Cardiac septum (tissue), 1 donor: Measurements from ENCODE around the gene THTPA. TPM values are rescaled to one million over a fixed set of nuclear protein-coding genes. Genes with fewer than 3 reads are reported as not detected.
"Not testable (repeated sequence)": the region's sequence is repeated elsewhere in the genome, so short reads cannot be mapped to it uniquely, and the experiment has no call there.

Experiments used
- DNase-seq: peaks from one replicate; pipeline ENCODE4 v3.0.0-alpha.2; 2020; ENCODE audit warnings: low spot score
- intact Hi-C: fragments of 100-400 bp; cut with DNase I; formaldehyde crosslinking; loops from one replicate; pipeline ENCODE4 v1.14.0; 2022
- total RNA-seq: library from RNA; stranded (reverse); fragmentation: NEBNext Ultra II Directional; extraction: Animal tissue kit (Norgen Biotek cat#: 25700); gene quantifications from one replicate; pipeline ENCODE4 v1.2.1, GENCODE V29; 2021
- donor health status: DM: no; HTN: no; CAD: no.

Gene THTPA
- total RNA-seq, 1 donor from 2014 or later, result 17.5 TPM

- intact Hi-C loops, result no loop called here
- no peak for DNase-seq
Observed at GRCh38 chr14:23602181-23603095, 46.4 kb downstream of the THTPA start.

GRCh38 chr14:23603103-23603502, 47.0 kb downstream of the THTPA start:
- no peak for DNase-seq
- intact Hi-C loops, result no loop called here

- DNase-seq, result no peak
- intact Hi-C loops, result no loop called here
Observed at GRCh38 chr14:23604148-23604547, 48.1 kb downstream of the THTPA start.

- intact Hi-C loops, result no loop called here
Observed at GRCh38 chr14:23604675-23605170, 48.7 kb downstream of the THTPA start.

GRCh38 chr14:23605931-23606585, 50.0 kb downstream of the THTPA start:
- intact Hi-C loops, result no loop called here

More at GRCh38 chr14:23604675-23605170, 48.7 kb downstream of the THTPA start:
- DNase-seq, result no peak

GRCh38 chr14:23608454-23608853, 52.4 kb downstream of the THTPA start:
- DNase-seq, result no peak
- intact Hi-C loops, result no loop called here

More at GRCh38 chr14:23605931-23606585, 50.0 kb downstream of the THTPA start:
- no peak for DNase-seq

GRCh38 chr14:23609001-23609400, 52.9 kb downstream of the THTPA start:
- intact Hi-C loops, result no loop called here
- no peak for DNase-seq

GRCh38 chr14:23609411-23610089, 53.5 kb downstream of the THTPA start:
- DNase-seq, intact Hi-C loops: not testable (repeated sequence)

Other genes starting within 250 kb of the THTPA start
- gene BCL2L2, start 249.4 kb upstream of the THTPA start, total RNA-seq, result 48.2 TPM
- gene PABPN1, start 234.8 kb upstream of the THTPA start, total RNA-seq, result 82.9 TPM
- 10.6 TPM for gene SLC22A17, start 203.4 kb upstream of the THTPA start, total RNA-seq
- 3.7 TPM for gene EFS, start 191.1 kb upstream of the THTPA start, total RNA-seq
- gene IL25, start 183.5 kb upstream of the THTPA start, total RNA-seq, result not detected
- not detected for gene CMTM5, start 179.2 kb upstream of the THTPA start, total RNA-seq
- 170 TPM for gene MYH6, start 148.0 kb upstream of the THTPA start, total RNA-seq
- 13,582 TPM for gene MYH7, start 120.6 kb upstream of the THTPA start, total RNA-seq
- 16.2 TPM for gene NGDN, start 86.6 kb upstream of the THTPA start, total RNA-seq
- 1.3 TPM for gene ZFHX2, start 4.5 kb upstream of the THTPA start, total RNA-seq
- gene AP1G2, start 11.5 kb downstream of the THTPA start, total RNA-seq, result 12.8 TPM
- gene JPH4, start 22.5 kb downstream of the THTPA start, total RNA-seq, result 0.19 TPM
- gene DHRS2, start 80.1 kb downstream of the THTPA start, total RNA-seq, result 0.27 TPM